CD14-positive monocyte (primary cell): ENCODE results near the gene CORO1C. TPM values are rescaled to one million over a fixed set of nuclear protein-coding genes. Genes with fewer than 3 reads are reported as not detected.

Experiments
- DNase-seq, 3 donors: peaks; one replicate each; pipeline ENCODE4 v3.0.0-alpha.2; 2011 to 2022
- H2AFZ ChIP-seq: 2 replicates; pipeline ENCODE4 v1.6.0; 2012; ENCODE audit warnings: mild to moderate bottlenecking, low read depth, low read length, inconsistent platforms; ENCODE audit not compliant: insufficient read depth, poor library complexity, severe bottlenecking
- H3K27ac ChIP-seq, 2 donors: 1 replicate in 1 of 2; 2 replicates in 1 of 2; pipeline ENCODE4 v1.5.1; 2012 to 2013; ENCODE audit warnings: low read length in 2 of 2, control low read depth in 1 of 2, inconsistent platforms in 1 of 2, low read depth in 1 of 2, mild to moderate bottlenecking in 1 of 2
- H3K27me3 ChIP-seq, 2 donors: one replicate each; pipeline versions ENCODE4 v1.6.0 to v1.6.1; 2011 to 2013; ENCODE audit warnings: low read length in 2 of 2; ENCODE audit not compliant: control insufficient read depth in 2 of 2, insufficient read depth in 2 of 2
- H3K36me3 ChIP-seq, 2 donors: replicated peaks in 1 of 2; 1 replicate in 1 of 2; 2 replicates in 1 of 2; pipeline versions ENCODE4 v1.5.1 to v1.6.1; 2012 to 2013; ENCODE audit warnings: low read length in 2 of 2, control low read depth in 1 of 2, inconsistent platforms in 1 of 2, mild to moderate bottlenecking in 1 of 2; ENCODE audit not compliant: insufficient read depth in 2 of 2, control insufficient read depth in 1 of 2
- H3K4me1 ChIP-seq, 2 donors: 1 replicate in 1 of 2; 2 replicates in 1 of 2; pipeline versions ENCODE4 v1.5.1 to v1.6.1; 2012 to 2013; ENCODE audit warnings: low read length in 2 of 2, control low read depth in 1 of 2, inconsistent platforms in 1 of 2, mild to moderate bottlenecking in 1 of 2, moderate library complexity in 1 of 2; ENCODE audit not compliant: insufficient read depth in 2 of 2, control insufficient read depth in 1 of 2
- H3K4me2 ChIP-seq: replicated peaks from 2 replicates; pipeline ENCODE3; 2012; ENCODE audit warnings: low read length, moderate library complexity, mild to moderate bottlenecking; ENCODE audit not compliant: poor library complexity, severe bottlenecking; ENCODE audit errors: extremely low read depth
- H3K4me3 ChIP-seq, 3 experiments: fragments of 200-600 bp in 1 of 3; sonication (generic) in 1 of 3; replicated peaks in 1 of 3; 1 replicate in 2 of 3; 2 replicates in 1 of 3; pipeline ENCODE4 v1.5.1; 2011 to 2013; ENCODE audit warnings: low read length in 3 of 3, mild to moderate bottlenecking in 3 of 3, control low read depth in 2 of 3, low read depth in 2 of 3, inconsistent platforms in 1 of 3, moderate library complexity in 1 of 3
- H3K79me2 ChIP-seq: 2 replicates; pipeline ENCODE4 v1.6.0; 2012; ENCODE audit warnings: mild to moderate bottlenecking, control low read depth, inconsistent platforms, low read length, moderate library complexity; ENCODE audit not compliant: insufficient read depth
- H3K9ac ChIP-seq: 2 replicates; pipeline ENCODE4 v1.6.0; 2017; ENCODE audit warnings: low read length, mild to moderate bottlenecking; ENCODE audit not compliant: insufficient read depth, poor library complexity, severe bottlenecking
- H3K9me3 ChIP-seq, 2 donors: replicated peaks in 1 of 2; 1 replicate in 1 of 2; 2 replicates in 1 of 2; pipeline versions ENCODE4 v1.5.1 to v1.6.1; 2012 to 2013; ENCODE audit warnings: low read length in 2 of 2, control low read depth in 1 of 2; ENCODE audit not compliant: control insufficient read depth in 1 of 2, insufficient read depth in 1 of 2
- H4K20me1 ChIP-seq: 2 replicates; pipeline ENCODE4 v1.6.0; 2012; ENCODE audit warnings: mild to moderate bottlenecking, low read length, control low read depth, moderate library complexity; ENCODE audit not compliant: insufficient read depth
- H3K27ac Mint-ChIP-seq, 7 donors: one replicate each; pipeline ENCODE4 v1.8.0; 2020; ENCODE audit warnings: mild to moderate bottlenecking in 7 of 7, mixed read lengths in 7 of 7, moderate library complexity in 6 of 7, inconsistent platforms in 2 of 7
- H3K27me3 Mint-ChIP-seq, 3 donors: one replicate each; pipeline ENCODE4 v1.8.0; 2021 to 2022; ENCODE audit warnings: low read depth in 3 of 3, mild to moderate bottlenecking in 3 of 3, mixed read lengths in 3 of 3, moderate library complexity in 3 of 3, inconsistent platforms in 1 of 3
- H3K36me3 Mint-ChIP-seq, 2 donors: one replicate each; pipeline ENCODE4 v1.8.0; 2020; ENCODE audit warnings: mixed read lengths in 2 of 2, inconsistent platforms in 1 of 2, mild to moderate bottlenecking in 1 of 2
- H3K4me1 Mint-ChIP-seq: one replicate; pipeline ENCODE4 v1.8.0; 2020; ENCODE audit warnings: mild to moderate bottlenecking, mixed read lengths
- H3K4me3 Mint-ChIP-seq, 2 donors: one replicate each; pipeline ENCODE4 v1.8.0; 2020; ENCODE audit warnings: mild to moderate bottlenecking in 2 of 2, mixed read lengths in 2 of 2, moderate library complexity in 1 of 2
- H3K9me3 Mint-ChIP-seq, 7 donors: one replicate each; pipeline ENCODE4 v1.8.0; 2020 to 2022; ENCODE audit warnings: mixed read lengths in 7 of 7, mild to moderate bottlenecking in 6 of 7, moderate library complexity in 6 of 7, inconsistent platforms in 2 of 7
- CTCF ChIP-seq: fragments of 200-600 bp; IDR thresholded peaks from one replicate; pipeline ENCODE4 v1.8.0; 2022; ENCODE audit warnings: antibody characterized with exemption, mild to moderate bottlenecking
- WGBS: methylation state at CpG from one replicate; pipeline ENCODE4 v1.1.5; 2013; ENCODE audit warnings: missing lambda C conversion rate; ENCODE audit not compliant: insufficient coverage; 5-methylcytosine and 5-hydroxymethylcytosine counted together
- intact Hi-C, 2 donors: fragments of 100-400 bp; cut with micrococcal nuclease; formaldehyde crosslinking; loops; one replicate each; pipeline versions ENCODE4 v1.15.0 to v1.15.1; 2023
- polyA plus RNA-seq, 3 donors: library from polyadenylated mRNA; depleted of rRNA in 1 of 3; unstranded in 2 of 3; stranded (reverse) in 1 of 3; fragments of 300-500 nt in 2 of 3; fragments of >200 nt in 1 of 3; fragmentation: Illumina TruSeq in 2 of 3; gene quantifications; 1 replicate in 2 of 3; 2 replicates in 1 of 3; pipeline ENCODE4 v1.2.3, GENCODE V29; 2012 to 2021

CORO1C gene
- polyA plus RNA-seq, 3 donors = 77.5 to 285 (median 229) TPM

DNA sequence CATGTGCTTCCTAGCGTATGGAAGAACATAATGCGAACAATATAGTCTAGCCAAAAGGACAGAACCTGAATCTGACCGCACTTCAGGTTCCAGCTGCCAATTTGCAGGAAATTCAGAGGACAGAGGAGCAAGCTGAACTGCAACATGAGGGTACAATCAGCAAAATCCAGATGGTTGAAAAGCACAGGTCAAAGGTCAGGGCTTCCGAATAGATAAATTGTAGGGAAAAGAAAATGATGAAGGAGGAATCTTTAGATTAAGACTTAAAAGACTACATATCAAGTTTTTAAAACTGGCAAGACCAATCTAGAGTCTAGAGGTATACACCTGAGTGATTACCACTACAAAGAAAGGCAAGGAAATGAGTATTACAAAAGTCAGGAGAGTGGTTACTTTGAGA lies 55.5 kb downstream of the CORO1C start:
- H3K36me3 ChIP-seq = peaks cover 45 to 65% of the 10 kb centered on the region in 2 donors
- peaks cover 0 to 2% (median 0%) of the 10 kb centered on the region in 3 donors for H3K27me3 Mint-ChIP-seq
- peaks cover 6% of the 10 kb centered on the region for H3K4me1 Mint-ChIP-seq
- 100% methylated on average over 3 of the region's 4 CpGs for WGBS
- H3K4me2 ChIP-seq = no peak overlapping the region
- H2AFZ ChIP-seq = no peak overlapping the region
- H3K9ac ChIP-seq = no peak overlapping the region
- intact Hi-C loops = no loop called here
- H3K27ac Mint-ChIP-seq = peak overlapping the region in 4 of 7 donors; percentile 21 to 74 (median 57)
- no peaks in the 10 kb centered on the region for H3K27me3 ChIP-seq
- peaks cover 84% of the 10 kb centered on the region for H4K20me1 ChIP-seq
- DNase-seq = no peak
- peaks cover 84% of the 10 kb centered on the region for H3K79me2 ChIP-seq
- no peak overlapping the region for H3K4me3 Mint-ChIP-seq
- peaks cover 61 to 74% of the 10 kb centered on the region in 2 donors for H3K36me3 Mint-ChIP-seq
- H3K4me1 ChIP-seq = no peaks in the 10 kb centered on the region
- no peaks in the 10 kb centered on the region for H3K9me3 ChIP-seq
- H3K27ac ChIP-seq = no peak overlapping the region
- H3K4me3 ChIP-seq = no peak overlapping the region
- H3K9me3 Mint-ChIP-seq = no peaks in the 10 kb centered on the region
- no peak for TF ChIP-seq CTCF

- peaks cover 67 to 68% of the 10 kb centered on the region in 2 donors for H3K36me3 Mint-ChIP-seq
- peak overlapping the region in 5 of 7 donors; percentile 8 to 75 (median 50) for H3K27ac Mint-ChIP-seq
- H3K9me3 ChIP-seq = no peaks in the 10 kb centered on the region
- H2AFZ ChIP-seq = no peak overlapping the region
- no peak overlapping the region for H3K4me2 ChIP-seq
- H3K4me3 Mint-ChIP-seq = no peak overlapping the region
- DNase-seq = no peak
- H3K4me1 ChIP-seq = peaks cover 18 to 20% of the 10 kb centered on the region in 2 donors
- peak overlapping the region in 1 of 2 donors; percentile 12 for H3K27ac ChIP-seq
- H3K27me3 Mint-ChIP-seq = peaks cover 0 to 2% (median 0%) of the 10 kb centered on the region in 3 donors
- no peak overlapping the region for H3K4me3 ChIP-seq
- no CpG with 5 or more reads among the region's 3 CpGs for WGBS
- intact Hi-C loops = no loop called here
- peaks cover 47% of the 10 kb centered on the region for H4K20me1 ChIP-seq
- peaks cover 36 to 52% of the 10 kb centered on the region in 2 donors for H3K36me3 ChIP-seq
- H3K9ac ChIP-seq = no peak overlapping the region
- no peaks in the 10 kb centered on the region for H3K27me3 ChIP-seq
- peaks cover 84% of the 10 kb centered on the region for H3K79me2 ChIP-seq
- no peak for TF ChIP-seq CTCF
- peaks cover 0 to 3% (median 0%) of the 10 kb centered on the region in 7 donors for H3K9me3 Mint-ChIP-seq
- H3K4me1 Mint-ChIP-seq = peaks cover 18% of the 10 kb centered on the region
Observed at GRCh38 chr12:108672054-108672453, 59.3 kb downstream of the CORO1C start.
